Right renal cortex interstitium (tissue), 3 donors: ENCODE results near the gene FLRT1. TPM values are rescaled to one million over a fixed set of nuclear protein-coding genes. Genes with fewer than 3 reads are reported as not detected.

Experiments
- DNase-seq, 3 donors: peaks; one replicate each; pipeline ENCODE4 v3.0.0-alpha.2; 2013; ENCODE audit warnings: low read depth in 3 of 3, low spot score in 2 of 3
- polyA plus RNA-seq, 3 donors: library from polyadenylated mRNA; unstranded; fragments of 120-200 nt; gene quantifications; one replicate each; pipeline ENCODE4 v1.2.1, GENCODE V29; 2013; ENCODE audit not compliant: insufficient read length in 3 of 3

The FLRT1 gene
- polyA plus RNA-seq, 3 donors = 2.6 to 2.8 (median 2.7) TPM

GRCh38 chr11:64063777-64064176 lies 28.0 kb downstream of the FLRT1 start:
- DNase-seq = no peak

DNA sequence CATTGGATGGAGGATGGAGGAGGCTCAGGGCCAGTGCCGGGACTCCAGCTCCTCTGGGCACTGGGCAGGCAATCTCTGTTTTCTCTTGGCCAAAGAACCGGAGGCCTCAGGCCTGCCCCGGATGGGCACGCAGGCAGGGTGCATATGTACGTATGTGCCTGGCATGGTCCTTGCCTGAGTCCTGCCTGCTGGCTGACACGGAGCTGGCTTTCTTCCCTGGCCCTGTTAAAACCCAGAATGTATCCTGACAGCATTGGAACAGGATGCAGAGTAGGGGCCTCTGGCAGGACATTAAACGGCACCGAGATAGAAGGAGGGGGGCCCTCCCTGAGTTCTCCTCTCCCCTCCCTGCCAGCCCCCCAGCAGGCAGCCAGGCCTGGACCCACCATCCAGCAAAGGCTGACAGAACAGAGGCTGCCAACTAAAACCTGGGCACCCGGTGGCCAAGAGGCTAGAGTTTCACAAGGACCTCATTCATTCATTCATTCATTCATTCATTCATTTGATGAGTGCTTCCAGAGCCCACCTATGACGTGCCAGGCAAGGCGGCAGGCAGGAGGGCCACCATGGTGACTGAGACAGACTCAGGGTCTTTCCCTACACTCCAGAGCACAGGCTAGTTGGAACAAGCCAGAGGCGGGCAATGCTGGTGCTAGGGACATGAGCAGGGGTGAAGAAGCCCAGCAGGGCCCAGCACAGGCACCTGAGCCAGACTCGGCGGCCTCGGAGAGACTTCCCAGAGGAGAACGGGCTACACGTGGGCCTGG lies 28.8 kb downstream of the FLRT1 start:
- DNase-seq = no peak

- DNase-seq = no peak
Observed at GRCh38 chr11:64065141-64065465, 29.4 kb downstream of the FLRT1 start.

- no peak for DNase-seq
Observed at GRCh38 chr11:64065712-64066111, 30.0 kb downstream of the FLRT1 start.

DNA sequence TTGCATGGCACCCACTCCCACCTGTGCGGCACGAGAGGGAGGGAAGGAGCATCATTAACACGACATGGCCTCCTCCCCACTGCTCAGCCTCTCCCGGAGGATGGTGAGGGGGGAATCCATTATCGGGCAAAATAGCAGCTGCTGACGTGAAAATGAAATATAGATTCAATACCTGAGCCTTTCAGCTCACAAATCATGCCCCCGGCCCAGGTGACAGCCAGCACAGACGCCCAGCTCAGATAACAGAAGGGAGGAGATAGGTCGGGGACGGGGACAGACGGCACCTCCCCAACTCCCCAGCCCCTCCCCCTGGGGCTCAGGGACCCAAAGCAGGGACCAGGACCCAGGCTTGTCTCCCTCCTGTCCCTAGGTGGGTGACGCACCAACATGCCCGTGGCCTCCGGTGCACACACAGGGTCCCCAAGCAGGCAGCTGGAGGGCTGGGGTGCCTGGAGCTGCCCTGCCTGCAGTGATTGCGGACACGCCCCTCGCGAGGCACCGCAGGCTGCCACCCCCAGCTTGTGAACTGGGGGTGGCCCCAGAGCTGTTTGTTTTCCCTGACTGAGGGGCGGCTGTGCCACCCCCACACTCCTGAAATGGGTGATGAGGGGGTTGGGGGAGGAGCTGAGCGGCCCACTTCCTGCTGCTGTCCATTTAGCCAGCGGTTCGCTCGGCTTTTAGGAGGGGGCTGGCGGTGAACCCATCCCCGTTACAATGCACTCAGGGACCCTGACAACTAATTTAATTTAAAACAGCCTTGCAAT lies 31.7 kb downstream of the FLRT1 start:
- DNase-seq = no peak

GRCh38 chr11:64068705-64069400 lies 33.1 kb downstream of the FLRT1 start:
- no peak for DNase-seq

DNA sequence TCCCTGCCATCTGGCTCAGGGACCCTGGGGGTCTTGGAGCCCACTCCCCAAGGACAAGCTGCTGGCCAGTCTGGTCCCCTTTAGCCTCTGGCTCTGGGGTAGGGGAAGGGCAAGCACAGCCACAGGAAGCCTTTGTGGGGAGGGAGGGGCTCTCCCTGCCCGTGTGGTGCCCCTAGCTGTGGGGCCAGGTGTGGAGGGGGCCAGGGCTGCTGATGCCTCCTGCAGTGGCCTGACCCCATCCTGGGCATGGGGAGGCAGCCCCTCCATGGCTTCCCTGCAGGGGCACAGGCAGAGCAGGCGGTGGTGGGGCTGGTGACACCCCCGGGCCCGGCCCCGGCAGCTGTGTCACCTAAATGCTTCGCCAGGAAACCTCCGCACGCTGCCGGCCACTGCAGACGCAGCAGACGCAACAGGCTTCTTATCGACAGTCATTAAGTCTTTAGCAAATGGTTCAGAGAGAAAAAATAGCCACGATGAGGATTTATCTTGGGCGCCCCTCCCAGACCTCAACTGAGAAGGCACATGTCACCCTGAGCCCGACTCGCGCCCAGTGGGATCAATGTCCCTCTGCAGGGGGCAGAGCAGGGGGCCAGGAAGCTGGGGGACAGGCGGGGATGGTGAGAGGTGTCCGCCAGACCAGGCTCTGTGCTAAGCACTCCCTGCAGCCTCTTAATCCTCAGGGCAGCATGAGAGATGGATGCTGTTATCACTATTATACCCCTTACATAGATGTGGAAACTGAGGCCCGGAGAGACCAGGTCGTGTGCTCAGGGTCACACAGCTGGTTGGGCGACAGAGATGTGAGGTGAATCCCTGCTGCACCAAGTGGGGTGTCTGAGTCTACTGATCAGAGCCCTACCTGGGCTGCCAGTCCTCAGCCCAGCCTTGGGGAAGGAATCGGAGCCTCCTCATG lies 33.9 kb downstream of the FLRT1 start:
- DNase-seq = no peak

DNA sequence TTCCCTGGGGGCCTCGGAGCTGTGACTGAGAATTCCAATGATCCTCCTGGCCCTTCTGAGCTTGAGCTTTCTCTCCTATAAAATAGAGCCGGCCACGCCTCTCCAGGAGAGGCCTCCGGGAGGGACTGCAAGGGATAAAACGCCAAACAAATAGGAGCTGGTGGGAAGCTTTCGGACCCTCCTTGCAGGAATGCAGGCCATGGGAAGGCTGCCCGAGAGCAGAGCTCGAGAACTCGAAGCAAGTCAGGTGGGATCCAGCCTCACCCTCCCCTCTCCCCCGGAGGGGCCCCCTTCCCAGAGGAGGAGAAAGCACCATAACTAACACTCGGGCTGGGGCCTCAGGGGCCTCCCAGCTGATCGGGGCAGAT lies 34.6 kb downstream of the FLRT1 start:
- DNase-seq = no peak

- no peak for DNase-seq
Observed at GRCh38 chr11:64071849-64072248, 36.1 kb downstream of the FLRT1 start.

DNA sequence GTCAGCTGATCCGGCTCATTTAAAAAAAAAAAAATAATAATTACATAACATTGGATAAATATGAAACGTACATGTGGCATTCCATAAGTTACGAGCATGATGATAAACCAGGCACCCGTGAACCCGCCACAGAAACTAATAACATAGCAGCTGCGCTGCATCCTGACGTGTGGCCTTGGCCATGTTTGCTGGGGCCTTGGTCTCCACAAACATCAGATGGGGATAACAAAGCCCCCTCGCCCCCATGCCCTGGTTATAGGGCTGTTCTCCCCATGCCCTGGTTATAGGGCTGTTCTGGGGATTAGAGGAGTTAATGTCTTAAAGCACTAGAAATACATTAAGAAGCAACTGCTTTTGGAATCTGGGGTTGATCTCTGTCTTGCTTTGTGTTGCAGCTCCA lies 36.7 kb downstream of the FLRT1 start:
- no peak for DNase-seq

- no peak for DNase-seq
Observed at GRCh38 chr11:64072871-64073270, 37.1 kb downstream of the FLRT1 start.

- DNase-seq = no peak
Observed at GRCh38 chr11:64073542-64073941, 37.8 kb downstream of the FLRT1 start.

GRCh38 chr11:64074239-64074638 lies 38.5 kb downstream of the FLRT1 start:
- no peak for DNase-seq

DNA sequence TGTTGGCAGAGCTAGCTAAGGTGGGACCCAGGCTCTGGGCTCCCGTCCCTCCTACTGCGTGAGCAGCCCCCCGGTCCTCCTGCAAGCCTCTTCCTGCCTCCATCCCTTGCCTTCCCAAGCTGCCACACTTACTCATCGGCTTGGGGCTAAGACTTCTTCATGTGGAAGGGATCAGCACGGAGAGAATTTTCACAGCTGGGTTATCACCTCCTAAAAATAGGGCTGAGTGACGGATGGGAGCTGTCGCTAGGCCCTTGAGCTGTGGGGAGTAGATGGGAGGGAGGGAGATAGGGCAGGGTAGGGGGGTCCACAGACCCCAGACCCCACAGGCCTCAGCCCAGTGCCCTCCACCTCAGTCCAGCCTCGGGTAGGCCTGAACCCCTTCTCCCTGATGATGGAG lies 41.0 kb downstream of the FLRT1 start:
- no peak for DNase-seq

DNA sequence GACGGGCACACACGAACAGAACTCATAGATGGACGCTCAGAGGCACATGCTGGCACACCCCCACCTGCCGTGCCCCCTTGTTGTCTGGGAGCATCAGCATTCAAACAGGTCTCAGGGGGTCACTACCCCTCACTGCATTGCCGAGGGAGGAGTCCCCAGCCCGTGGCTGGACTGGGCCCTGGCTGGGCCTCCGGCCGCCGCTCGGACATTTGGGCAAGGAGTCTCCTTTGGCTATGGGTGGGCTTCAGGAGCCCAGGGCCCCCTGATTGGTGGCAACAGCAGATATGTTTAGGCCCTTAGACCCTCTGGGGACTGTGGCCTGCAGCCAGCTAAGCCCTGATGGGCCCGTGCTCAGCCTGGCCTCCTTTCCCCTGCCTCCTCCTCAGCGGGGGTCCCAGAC lies 41.9 kb downstream of the FLRT1 start:
- no peak for DNase-seq

- no peak for DNase-seq
Observed at GRCh38 chr11:64078284-64078683, 42.6 kb downstream of the FLRT1 start.

GRCh38 chr11:64078905-64079304 lies 43.2 kb downstream of the FLRT1 start:
- no peak for DNase-seq

DNA sequence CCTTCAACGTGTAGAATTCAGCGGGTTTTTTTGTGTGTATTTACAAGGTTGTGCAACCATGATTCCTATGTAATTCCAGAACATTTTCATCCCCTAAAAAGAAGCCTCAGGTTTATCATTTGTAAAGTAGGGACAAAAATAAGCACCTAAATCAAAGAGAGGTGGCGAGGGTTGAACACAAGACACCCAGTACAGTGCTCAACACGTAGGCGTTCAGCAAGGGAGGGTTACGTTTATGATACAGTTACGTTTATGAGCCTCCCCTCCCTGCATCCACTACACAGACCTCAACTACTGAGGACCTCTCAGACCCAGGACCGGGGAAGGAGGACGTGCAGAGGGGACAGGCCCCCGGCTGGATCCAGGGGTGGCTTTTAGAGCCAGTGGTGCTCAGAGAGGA lies 44.7 kb downstream of the FLRT1 start:
- DNase-seq = no peak

- DNase-seq = no peak
Observed at GRCh38 chr11:64081745-64082442, 46.2 kb downstream of the FLRT1 start.

GRCh38 chr11:64083398-64084080 lies 47.8 kb downstream of the FLRT1 start:
- DNase-seq = no peak
